Uterus (tissue), 2 donors: ENCODE results near the gene ACADSB.

Experiments
- CTCF ChIP-seq, 4 experiments: fragments of 200-600 bp in 2 of 4; fragments of 450-650 bp in 2 of 4; sonication (generic) in 2 of 4; IDR thresholded peaks; one replicate each; pipeline ENCODE4 v1.5.1; 2016 to 2019; ENCODE audit warnings: antibody characterized with exemption in 4 of 4, mild to moderate bottlenecking in 2 of 4, moderate library complexity in 1 of 4
- POLR2A ChIP-seq, 2 donors: fragments of 450-650 bp; IDR thresholded peaks; one replicate each; pipeline ENCODE4 v1.6.1; 2016; ENCODE audit warnings: antibody characterized with exemption in 2 of 2, mild to moderate bottlenecking in 1 of 2, moderate library complexity in 1 of 2

DNA sequence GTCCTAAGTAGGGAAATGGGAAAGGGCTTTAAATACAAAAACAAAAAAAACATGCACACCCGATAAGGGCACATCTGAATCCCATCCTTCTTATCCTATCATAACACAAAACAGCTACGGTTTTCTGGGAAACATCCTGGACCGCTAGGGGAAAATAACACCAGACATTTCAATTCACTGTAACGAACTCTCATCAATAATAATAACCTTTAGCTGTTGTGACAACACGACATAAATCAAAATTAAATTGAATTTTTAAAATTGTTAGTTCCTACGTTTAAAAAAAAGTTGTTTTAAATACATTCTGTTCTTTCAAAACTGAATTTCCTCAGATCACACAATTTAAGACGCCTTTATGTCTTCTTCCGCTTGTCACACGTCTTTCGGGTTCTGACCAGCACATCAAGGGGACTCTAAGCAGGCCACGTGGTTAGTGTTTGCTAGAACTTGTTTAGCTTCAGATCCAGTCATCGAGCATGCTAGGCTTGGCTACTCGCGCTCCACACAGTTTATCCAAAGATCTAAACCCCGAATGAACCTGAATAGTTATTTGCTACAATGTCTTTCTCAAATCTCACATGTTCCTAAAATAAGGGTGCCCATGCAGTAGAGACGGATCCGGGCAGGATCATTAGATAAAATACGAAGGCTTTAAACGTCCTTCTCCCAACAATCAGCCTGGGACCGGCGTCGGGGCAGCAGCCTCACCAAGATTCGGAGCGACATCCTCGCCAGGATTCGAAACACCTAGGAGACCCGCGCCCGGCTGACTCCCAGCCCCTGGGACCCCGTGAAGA is 1.1 kb upstream of the ACADSB start:
- TF ChIP-seq CTCF (IDR thresholded peaks at IDR 0.05) (no peak), POLR2A (IDR thresholded peaks at IDR 0.05) (no peak)
